GM12878 (cell line): ENCODE measurements around the gene FRMPD2. TPM values are rescaled to one million over a fixed set of nuclear protein-coding genes. Genes with fewer than 3 reads are reported as not detected.
A peak's percentile ranks its signal among the peaks of the same experiment; 100 is the strongest.

Source experiments
- ATAC-seq: fragments of 200-7000 bp; cut with Tn5 transposase; 3 replicates; pipeline ENCODE4 v1.9.1; 2020; ENCODE audit warnings: mild to moderate bottlenecking, moderate library complexity
- BruUV-seq: library from RNA; stranded (reverse); fragments of 400-500 nt; replicated peaks from 2 replicates; lab custom pipeline; 2021; lab: Mats Ljungman, UMichigan
- CTCF ChIA-PET: fragments of 300-600 bp; sonication (Branson Sonifier 250); formaldehyde crosslinking; extraction: SDS; loops from one replicate; lab custom pipeline; 2021; ENCODE audit warnings: inconsistent platforms; lab: Yijun Ruan, JAX
- POLR2A ChIA-PET: fragments of 350-600 bp; formaldehyde crosslinking; extraction: SDS; loops from one replicate; lab custom pipeline; 2021; ENCODE audit warnings: inconsistent platforms; lab: Charles Lee
- RAD21 ChIA-PET: fragments of 300-600 bp; sonication (Branson Sonifier 250); formaldehyde crosslinking; loops from one replicate; lab custom pipeline; 2023; ENCODE audit warnings: antibody characterized with exemption; ENCODE audit not compliant: unreplicated experiment; lab: Charles Lee
- SMC1A ChIA-PET: fragments of 300-600 bp; sonication (Branson Sonifier 250); formaldehyde crosslinking; loops from one replicate; lab custom pipeline; 2023; ENCODE audit not compliant: unreplicated experiment, uncharacterized antibody; lab: Charles Lee
- DNase-seq: peaks from one replicate; pipeline ENCODE4 v3.0.0-alpha.2; 2011; ENCODE audit warnings: low read depth, low spot score
- FAIRE-seq: peaks from 3 replicates; lab custom pipeline; 2011; peaks lifted over from hg19 to GRCh38; lab: Jason Lieb, UNC
- H2AFZ ChIP-seq: 2 replicates; pipeline ENCODE4 v1.6.0; 2011; ENCODE audit warnings: low read depth, low read length, control low read depth; ENCODE audit not compliant: control insufficient read depth
- H3K27ac ChIP-seq: 2 replicates; pipeline ENCODE4 v1.5.1; 2011; ENCODE audit warnings: control low read depth; ENCODE audit not compliant: control insufficient read depth, insufficient read depth
- H3K27me3 ChIP-seq, 2 experiments: replicated peaks in 1 of 2; 2 replicates each; pipeline versions ENCODE4 v1.6.0 to v1.6.1; 2011; ENCODE audit warnings: low read length in 1 of 2; ENCODE audit not compliant: control insufficient read depth in 2 of 2, insufficient read depth in 2 of 2
- H3K36me3 ChIP-seq, 2 experiments: 2 replicates each; pipeline ENCODE4 v1.5.1; 2011; ENCODE audit warnings: low read length in 1 of 2; ENCODE audit not compliant: control insufficient read depth in 2 of 2, insufficient read depth in 2 of 2
- H3K4me1 ChIP-seq: 2 replicates; pipeline ENCODE4 v1.6.1; 2011; ENCODE audit warnings: mild to moderate bottlenecking, low read length, moderate library complexity, mixed read lengths; ENCODE audit not compliant: control insufficient read depth, insufficient read depth
- H3K4me2 ChIP-seq: 2 replicates; pipeline ENCODE4 v1.6.0; 2011; ENCODE audit warnings: control low read depth; ENCODE audit not compliant: control insufficient read depth, insufficient read depth
- H3K4me3 ChIP-seq: fragments of 200-600 bp; sonication (generic); 2 replicates; pipeline ENCODE4 v1.5.1; 2016
- H3K79me2 ChIP-seq: 2 replicates; pipeline ENCODE4 v1.6.0; 2011; ENCODE audit warnings: low read length; ENCODE audit not compliant: control insufficient read depth, insufficient read depth
- H3K9ac ChIP-seq: 2 replicates; pipeline ENCODE4 v1.8.0; 2011; ENCODE audit warnings: low read length, control low read depth, mixed read lengths; ENCODE audit not compliant: control insufficient read depth, insufficient read depth
- H3K9me3 ChIP-seq: replicated peaks from 3 replicates; pipeline ENCODE4 v1.5.1; 2011; ENCODE audit warnings: mild to moderate bottlenecking, low read length; ENCODE audit not compliant: control insufficient read depth, insufficient read depth
- H4K20me1 ChIP-seq: 2 replicates; pipeline ENCODE4 v1.6.0; 2011; ENCODE audit not compliant: control insufficient read depth, insufficient read depth
- EED ChIP-seq: sonication (generic); IDR thresholded peaks from 2 replicates; pipeline ENCODE4 v1.6.1; 2016; ENCODE audit warnings: antibody characterized with exemption, low read depth
- JUND ChIP-seq: IDR thresholded peaks from 2 replicates; pipeline ENCODE4 v1.6.1; 2012; ENCODE audit warnings: low read depth, mild to moderate bottlenecking, low read length, improper control_type of control experiment, moderate library complexity
- NFIC ChIP-seq: IDR thresholded peaks from 2 replicates; pipeline ENCODE4 v1.6.1; 2012; ENCODE audit warnings: low read depth, mild to moderate bottlenecking, inconsistent platforms, low read length, moderate library complexity
- NRF1 ChIP-seq: conservative IDR thresholded peaks from 2 replicates; pipeline ENCODE4 v1.6.1; 2011; ENCODE audit warnings: mild to moderate bottlenecking, low read depth, low read length, improper control_type of control experiment
- PAX8 ChIP-seq: fragments of 450-650 bp; IDR thresholded peaks from 2 replicates; pipeline ENCODE4 v1.6.1; 2017; ENCODE audit warnings: mild to moderate bottlenecking, moderate library complexity
- PRDM15 ChIP-seq: fragments of 450-650 bp; formaldehyde crosslinking; IDR thresholded peaks from 2 replicates; pipeline ENCODE4 v1.4.0; 2020; ENCODE audit warnings: mild to moderate bottlenecking, moderate library complexity
- TCF12 ChIP-seq: IDR thresholded peaks from 2 replicates; pipeline ENCODE4 v1.6.1; 2011; ENCODE audit warnings: low read depth, mild to moderate bottlenecking, low read length
- ZBTB33 ChIP-seq: fragments of 450-650 bp; IDR thresholded peaks from 2 replicates; pipeline ENCODE4 v1.6.1; 2017; ENCODE audit warnings: mild to moderate bottlenecking
- ZNF274 ChIP-seq: IDR thresholded peaks from one replicate; pipeline ENCODE4 v1.8.0; 2011; ENCODE audit not compliant: insufficient read length, insufficient read depth
- ZNF384 ChIP-seq: IDR thresholded peaks from 2 replicates; pipeline ENCODE4 v1.6.1; 2012; ENCODE audit warnings: low read depth, mild to moderate bottlenecking, low read length, improper control_type of control experiment, borderline replicate concordance
- ZNF622 ChIP-seq: fragments of 450-650 bp; IDR thresholded peaks from 2 replicates; pipeline ENCODE4 v1.6.1; 2017; ENCODE audit warnings: mild to moderate bottlenecking, inconsistent platforms
- WGBS: methylation state at CpG from one replicate; pipeline ENCODE4 v1.1.6; 2016; ENCODE audit warnings: low lambda C conversion rate; ENCODE audit not compliant: insufficient replicate concordance, insufficient coverage; ENCODE audit errors: missing lambda C conversion rate; 5-methylcytosine and 5-hydroxymethylcytosine counted together
- in situ Hi-C: fragments of 300-500 bp; cut with MboI; formaldehyde crosslinking; loops from 9 replicates; pipeline ENCODE4 v1.14.3; 2018; ENCODE audit warnings: mixed read lengths
- intact Hi-C: fragments of 100-400 bp; cut with micrococcal nuclease; formaldehyde crosslinking; loops from one replicate; pipeline ENCODE4 v1.14.2; 2022; ENCODE audit not compliant: unreplicated experiment
- polyA plus RNA-seq, 11 experiments: library from polyadenylated mRNA; depleted of rRNA in 4 of 11; unstranded in 6 of 11; stranded (reverse) in 5 of 11; fragments of >200 nt; fragmentation: Nextera tagmentation in 4 of 11; fragmentation: Illumina TruSeq in 1 of 11; extraction: Ambion mirVana in 4 of 11; extraction: Trizol in 1 of 11; gene quantifications; 1 replicate in 1 of 11; 2 replicates in 10 of 11; pipeline versions ENCODE4 v1.2.1 to v1.2.3, GENCODE V29; 2011 to 2016; ENCODE audit warnings: inconsistent platforms in 2 of 11, missing spikeins in 2 of 11, low read depth in 1 of 11
- total RNA-seq, 4 experiments: library from RNA; depleted of rRNA in 3 of 4; stranded (reverse); fragments of >200 nt in 3 of 4; fragmentation: Illumina TruSeq in 1 of 4; extraction: Trizol in 1 of 4; gene quantifications; 2 replicates each; pipeline versions ENCODE4 v1.2.1 to v1.2.3, GENCODE V29; 2013 to 2021

FRMPD2 gene
- total and polyA plus RNA-seq, 10 of the 15 experiments (the other 5 are each of a cell fraction or from before 2014, with no cell fraction given): 0.38 to 5.7 (median 1.4) TPM

GRCh38 chr10:48249763-48250351 lies 24.6 kb downstream of the FRMPD2 start:
- ATAC-seq (peak; percentile 29; the same call in 2 of the 3 replicates), DNase-seq (no peak), FAIRE-seq (no peak)
- no peaks in the 10 kb centered on the region for H3K79me2 ChIP-seq
- POLR2A ChIA-PET: no interaction called here
- CTCF ChIA-PET: no interaction called here
- SMC1A ChIA-PET: interaction anchor here (1.9 kb wide), 1 partner anchor 10 kb away, joined by 5 read pairs; no protein-coding TSS in a partner anchor
- in situ Hi-C loops (no loop called here), intact Hi-C loops (no loop called here)
- no peaks in the 10 kb centered on the region for H3K27me3 ChIP-seq
- H3K27ac ChIP-seq: no peak overlapping the region
- 74% methylated on average over 8 of the region's 8 CpGs for WGBS
- H3K4me1 ChIP-seq: peaks cover 7% of the 10 kb centered on the region; the same call in 1 of the 2 replicates
- BruUV-seq: no TSS peak
- RAD21 ChIA-PET: no interaction called here
- no peak overlapping the region for H3K4me3 ChIP-seq
- H3K9me3 ChIP-seq: no peaks in the 10 kb centered on the region; the same call in 2 of the 3 replicates
- H4K20me1 ChIP-seq: no peaks in the 10 kb centered on the region
- no peak overlapping the region for H2AFZ ChIP-seq
- no peaks in the 10 kb centered on the region for H3K36me3 ChIP-seq
- no peak overlapping the region for H3K4me2 ChIP-seq
- no peak overlapping the region for H3K9ac ChIP-seq
- no peak for TF ChIP-seq JUND
- TF ChIP-seq EED: no peak
- no peak for TF ChIP-seq NRF1
- TF ChIP-seq NFIC: no peak
- no peak for TF ChIP-seq TCF12

- no peaks in the 10 kb centered on the region for H3K79me2 ChIP-seq
- WGBS: 56% methylated on average over 6 of the region's 6 CpGs
- no peaks in the 10 kb centered on the region for H3K36me3 ChIP-seq
- SMC1A ChIA-PET: interaction anchor here (0.7 to 2.5 kb wide), 4 partner anchors 10 to 33 kb away, joined by 3 to 8 read pairs (median 4); no protein-coding TSS in a partner anchor
- H3K9me3 ChIP-seq: no peaks in the 10 kb centered on the region; the same call in 2 of the 3 replicates
- in situ Hi-C loops: no loop called here
- H3K27ac ChIP-seq: no peak overlapping the region
- H2AFZ ChIP-seq: no peak overlapping the region
- POLR2A ChIA-PET: interaction anchor here (1.5 kb wide), 1 partner anchor 11 kb away, joined by 4 read pairs; no protein-coding TSS in a partner anchor
- no peaks in the 10 kb centered on the region for H3K27me3 ChIP-seq
- CTCF ChIA-PET: no interaction called here
- DNase-seq: no peak
- no TSS peak for BruUV-seq
- peaks cover 7% of the 10 kb centered on the region; the same call in 1 of the 2 replicates for H3K4me1 ChIP-seq
- no peak overlapping the region for H3K4me3 ChIP-seq
- no peak for FAIRE-seq
- no peaks in the 10 kb centered on the region for H4K20me1 ChIP-seq
- RAD21 ChIA-PET: no interaction called here
- ATAC-seq: no peak
- H3K9ac ChIP-seq: no peak overlapping the region
- intact Hi-C loops: no loop called here
- H3K4me2 ChIP-seq: no peak overlapping the region
- TF ChIP-seq ZNF274 (no peak), ZNF384 (no peak), PAX8 (no peak), ZNF622 (no peak), PRDM15 (CRISPR knock-in tag) (no peak), ZBTB33 (no peak)
Observed at GRCh38 chr10:48249004-48249762, 25.3 kb downstream of the FRMPD2 start.
